GM12878 (cell line): Measurements from ENCODE around the gene CCDC12. TPM values are rescaled to one million over a fixed set of nuclear protein-coding genes. Genes with fewer than 3 reads are reported as not detected.

ENCODE experiments used
- BACH1 ChIP-seq: fragments of 450-650 bp; IDR thresholded peaks from 2 replicates; pipeline ENCODE4 v1.6.1; 2017; ENCODE audit warnings: mild to moderate bottlenecking, borderline replicate concordance
- CBFB ChIP-seq: IDR thresholded peaks from 2 replicates; pipeline ENCODE4 v1.6.1; 2016; ENCODE audit warnings: antibody characterized with exemption, low read depth
- CHD2 ChIP-seq: IDR thresholded peaks from 2 replicates; pipeline ENCODE4 v1.6.1; 2011; ENCODE audit warnings: low read depth, low read length, improper control_type of control experiment, borderline replicate concordance
- CREM ChIP-seq: IDR thresholded peaks from 2 replicates; pipeline ENCODE4 v1.6.1; 2014; ENCODE audit warnings: antibody characterized with exemption, low read depth
- FOXM1 ChIP-seq: IDR thresholded peaks from 2 replicates; pipeline ENCODE4 v1.6.1; 2012; ENCODE audit warnings: low read depth, mild to moderate bottlenecking, inconsistent platforms, low read length, moderate library complexity
- GABPA ChIP-seq: IDR thresholded peaks from 2 replicates; pipeline ENCODE4 v1.6.1; 2014; ENCODE audit warnings: antibody characterized with exemption, low read depth, mild to moderate bottlenecking, inconsistent platforms
- IRF4 ChIP-seq: IDR thresholded peaks from 2 replicates; pipeline ENCODE4 v1.6.1; 2011; ENCODE audit warnings: low read depth, low read length
- KAT2A ChIP-seq: conservative IDR thresholded peaks from 2 replicates; pipeline ENCODE4 v1.6.1; 2011; ENCODE audit warnings: low read depth, low read length; ENCODE audit not compliant: control insufficient read depth
- MAX ChIP-seq: IDR thresholded peaks from 2 replicates; pipeline ENCODE4 v1.6.1; 2012; ENCODE audit warnings: low read depth, low read length, improper control_type of control experiment
- MEF2A ChIP-seq: IDR thresholded peaks from 2 replicates; pipeline ENCODE4 v1.6.1; 2011; ENCODE audit warnings: low read depth, mild to moderate bottlenecking, low read length, moderate library complexity; ENCODE audit not compliant: insufficient read depth
- MEF2B ChIP-seq: fragments of 450-650 bp; IDR thresholded peaks from 2 replicates; pipeline ENCODE4 v1.6.1; 2018; ENCODE audit warnings: mild to moderate bottlenecking, moderate library complexity; ENCODE audit not compliant: partially characterized antibody, poor library complexity, severe bottlenecking
- MLLT1 ChIP-seq: fragments of 450-650 bp; IDR thresholded peaks from 2 replicates; pipeline ENCODE4 v1.6.1; 2016; ENCODE audit warnings: mild to moderate bottlenecking
- MTA2 ChIP-seq: fragments of 450-650 bp; IDR thresholded peaks from 2 replicates; pipeline ENCODE4 v1.6.1; 2016; ENCODE audit warnings: low read depth, mild to moderate bottlenecking, moderate library complexity
- NR2C1 ChIP-seq: fragments of 450-650 bp; IDR thresholded peaks from 2 replicates; pipeline ENCODE4 v1.6.1; 2017; ENCODE audit warnings: antibody characterized with exemption, mild to moderate bottlenecking, moderate library complexity
- NR2F1 ChIP-seq: fragments of 450-650 bp; conservative IDR thresholded peaks from 2 replicates; pipeline ENCODE4 v1.6.1; 2017; ENCODE audit warnings: mild to moderate bottlenecking
- POU2F2 ChIP-seq: IDR thresholded peaks from 3 replicates; pipeline ENCODE4 v1.6.1; 2011; ENCODE audit warnings: low read depth, mild to moderate bottlenecking, low read length, borderline replicate concordance
- RFX5 ChIP-seq: IDR thresholded peaks from 2 replicates; pipeline ENCODE4 v1.6.1; 2011; ENCODE audit warnings: low read depth, low read length, improper control_type of control experiment
- TBL1XR1 ChIP-seq: IDR thresholded peaks from 2 replicates; pipeline ENCODE4 v1.6.1; 2012; ENCODE audit warnings: low read depth, low read length, improper control_type of control experiment
- ZZZ3 ChIP-seq: IDR thresholded peaks from 2 replicates; pipeline ENCODE4 v1.6.1; 2011; ENCODE audit warnings: low read depth; ENCODE audit not compliant: control insufficient read depth, insufficient read length
- polyA plus RNA-seq, 11 experiments: library from polyadenylated mRNA; depleted of rRNA in 4 of 11; unstranded in 6 of 11; stranded (reverse) in 5 of 11; fragments of >200 nt; fragmentation: Nextera tagmentation in 4 of 11; fragmentation: Illumina TruSeq in 1 of 11; extraction: Ambion mirVana in 4 of 11; extraction: Trizol in 1 of 11; gene quantifications; 1 replicate in 1 of 11; 2 replicates in 10 of 11; pipeline versions ENCODE4 v1.2.1 to v1.2.3, GENCODE V29; 2011 to 2016; ENCODE audit warnings: inconsistent platforms in 2 of 11, missing spikeins in 2 of 11, low read depth in 1 of 11
- total RNA-seq, 4 experiments: library from RNA; depleted of rRNA in 3 of 4; stranded (reverse); fragments of >200 nt in 3 of 4; fragmentation: Illumina TruSeq in 1 of 4; extraction: Trizol in 1 of 4; gene quantifications; 2 replicates each; pipeline versions ENCODE4 v1.2.1 to v1.2.3, GENCODE V29; 2013 to 2021
- TF ChIP-seq, protein P1 (sequence below): IDR thresholded peaks from 2 replicates; pipeline ENCODE4 v1.6.1; 2012; ENCODE audit warnings: improper control_type of control experiment, low read depth, low read length; ENCODE audit not compliant: insufficient replicate concordance
- TF ChIP-seq, protein P2 (sequence below): fragments of 450-650 bp; IDR thresholded peaks from 2 replicates; pipeline ENCODE4 v1.6.1; 2017; ENCODE audit warnings: borderline replicate concordance
- TF ChIP-seq, protein P3 (sequence below): IDR thresholded peaks from 2 replicates; pipeline ENCODE4 v1.6.1; 2011; ENCODE audit warnings: low read depth, mild to moderate bottlenecking, low read length, moderate library complexity, borderline replicate concordance; ENCODE audit errors: extremely low read depth

Gene CCDC12
- total and polyA plus RNA-seq, 10 of the 15 experiments (the other 5 are each of a cell fraction or from before 2014, with no cell fraction given): 9.2 to 91.4 (median 61.3) TPM

DNA sequence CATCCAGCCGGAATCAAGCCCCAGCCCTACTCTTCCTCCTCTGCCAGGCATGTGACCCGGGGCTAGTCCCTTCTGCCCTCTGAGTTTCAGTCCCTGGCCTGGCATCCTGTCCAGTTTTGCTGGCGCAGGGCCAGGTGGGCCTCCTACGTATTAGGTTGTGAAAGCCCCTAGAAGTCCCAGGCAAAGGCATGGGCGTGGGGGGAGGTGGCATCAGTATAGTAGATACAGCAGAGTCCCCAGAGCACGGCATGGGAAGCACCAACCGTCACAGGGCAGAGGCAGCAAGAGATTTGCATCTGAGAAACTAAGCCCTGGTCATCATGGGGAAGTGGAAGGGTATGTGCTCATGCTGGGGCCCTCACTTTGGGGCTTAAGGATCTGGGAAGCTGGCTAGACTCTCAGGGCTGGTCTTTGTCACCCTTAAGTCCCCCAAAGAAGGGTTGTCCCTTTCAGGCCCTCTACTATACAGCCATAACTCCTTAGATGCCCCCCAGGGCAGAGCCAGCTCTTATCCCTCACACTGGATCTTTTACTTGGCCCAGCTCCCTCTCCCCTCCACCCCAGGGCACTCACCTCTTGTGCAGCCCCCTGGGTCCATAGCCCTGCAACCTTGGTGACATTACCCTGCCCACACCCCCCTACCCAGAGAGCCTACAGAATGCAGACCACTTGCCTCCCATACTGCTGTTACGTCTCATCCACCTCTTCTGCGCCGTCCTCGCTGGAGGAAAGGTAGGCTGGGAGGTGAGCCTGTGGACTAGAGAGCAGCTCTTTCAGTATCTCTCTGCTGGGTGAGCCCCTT, 14.2 kb upstream of the CCDC12 start (continued):
- peak; percentile 70 for TF ChIP-seq MEF2B
- TF ChIP-seq POU2F2: peak; percentile 89; the same call in 2 of the 3 replicates
- TF ChIP-seq KAT2A: no peak
- peak; percentile 64; the same call in 1 of the 2 replicates for TF ChIP-seq MTA2
- TF ChIP-seq NR2F1: peak; percentile 85
- no peak for TF ChIP-seq BACH1
- TF ChIP-seq RFX5: no peak
- TF ChIP-seq, protein P1, sequence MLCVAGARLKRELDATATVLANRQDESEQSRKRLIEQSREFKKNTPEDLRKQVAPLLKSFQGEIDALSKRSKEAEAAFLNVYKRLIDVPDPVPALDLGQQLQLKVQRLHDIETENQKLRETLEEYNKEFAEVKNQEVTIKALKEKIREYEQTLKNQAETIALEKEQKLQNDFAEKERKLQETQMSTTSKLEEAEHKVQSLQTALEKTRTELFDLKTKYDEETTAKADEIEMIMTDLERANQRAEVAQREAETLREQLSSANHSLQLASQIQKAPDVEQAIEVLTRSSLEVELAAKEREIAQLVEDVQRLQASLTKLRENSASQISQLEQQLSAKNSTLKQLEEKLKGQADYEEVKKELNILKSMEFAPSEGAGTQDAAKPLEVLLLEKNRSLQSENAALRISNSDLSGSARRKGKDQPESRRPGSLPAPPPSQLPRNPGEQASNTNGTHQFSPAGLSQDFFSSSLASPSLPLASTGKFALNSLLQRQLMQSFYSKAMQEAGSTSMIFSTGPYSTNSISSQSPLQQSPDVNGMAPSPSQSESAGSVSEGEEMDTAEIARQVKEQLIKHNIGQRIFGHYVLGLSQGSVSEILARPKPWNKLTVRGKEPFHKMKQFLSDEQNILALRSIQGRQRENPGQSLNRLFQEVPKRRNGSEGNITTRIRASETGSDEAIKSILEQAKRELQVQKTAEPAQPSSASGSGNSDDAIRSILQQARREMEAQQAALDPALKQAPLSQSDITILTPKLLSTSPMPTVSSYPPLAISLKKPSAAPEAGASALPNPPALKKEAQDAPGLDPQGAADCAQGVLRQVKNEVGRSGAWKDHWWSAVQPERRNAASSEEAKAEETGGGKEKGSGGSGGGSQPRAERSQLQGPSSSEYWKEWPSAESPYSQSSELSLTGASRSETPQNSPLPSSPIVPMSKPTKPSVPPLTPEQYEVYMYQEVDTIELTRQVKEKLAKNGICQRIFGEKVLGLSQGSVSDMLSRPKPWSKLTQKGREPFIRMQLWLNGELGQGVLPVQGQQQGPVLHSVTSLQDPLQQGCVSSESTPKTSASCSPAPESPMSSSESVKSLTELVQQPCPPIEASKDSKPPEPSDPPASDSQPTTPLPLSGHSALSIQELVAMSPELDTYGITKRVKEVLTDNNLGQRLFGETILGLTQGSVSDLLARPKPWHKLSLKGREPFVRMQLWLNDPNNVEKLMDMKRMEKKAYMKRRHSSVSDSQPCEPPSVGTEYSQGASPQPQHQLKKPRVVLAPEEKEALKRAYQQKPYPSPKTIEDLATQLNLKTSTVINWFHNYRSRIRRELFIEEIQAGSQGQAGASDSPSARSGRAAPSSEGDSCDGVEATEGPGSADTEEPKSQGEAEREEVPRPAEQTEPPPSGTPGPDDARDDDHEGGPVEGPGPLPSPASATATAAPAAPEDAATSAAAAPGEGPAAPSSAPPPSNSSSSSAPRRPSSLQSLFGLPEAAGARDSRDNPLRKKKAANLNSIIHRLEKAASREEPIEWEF: no peak
- no peak for TF ChIP-seq ZZZ3
- TF ChIP-seq, protein P2, sequence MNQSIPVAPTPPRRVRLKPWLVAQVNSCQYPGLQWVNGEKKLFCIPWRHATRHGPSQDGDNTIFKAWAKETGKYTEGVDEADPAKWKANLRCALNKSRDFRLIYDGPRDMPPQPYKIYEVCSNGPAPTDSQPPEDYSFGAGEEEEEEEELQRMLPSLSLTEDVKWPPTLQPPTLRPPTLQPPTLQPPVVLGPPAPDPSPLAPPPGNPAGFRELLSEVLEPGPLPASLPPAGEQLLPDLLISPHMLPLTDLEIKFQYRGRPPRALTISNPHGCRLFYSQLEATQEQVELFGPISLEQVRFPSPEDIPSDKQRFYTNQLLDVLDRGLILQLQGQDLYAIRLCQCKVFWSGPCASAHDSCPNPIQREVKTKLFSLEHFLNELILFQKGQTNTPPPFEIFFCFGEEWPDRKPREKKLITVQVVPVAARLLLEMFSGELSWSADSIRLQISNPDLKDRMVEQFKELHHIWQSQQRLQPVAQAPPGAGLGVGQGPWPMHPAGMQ: no peak
- TF ChIP-seq MAX: no peak
- TF ChIP-seq MEF2A: 0 out of 2 replicates have a peak, but pooled peaks have one; percentile 29
- peak; percentile 64; the same call in 1 of the 2 replicates for TF ChIP-seq CREM
- no peak for TF ChIP-seq MLLT1
- TF ChIP-seq CHD2: peak; percentile 26; the same call in 1 of the 2 replicates
- TF ChIP-seq, protein P3, sequence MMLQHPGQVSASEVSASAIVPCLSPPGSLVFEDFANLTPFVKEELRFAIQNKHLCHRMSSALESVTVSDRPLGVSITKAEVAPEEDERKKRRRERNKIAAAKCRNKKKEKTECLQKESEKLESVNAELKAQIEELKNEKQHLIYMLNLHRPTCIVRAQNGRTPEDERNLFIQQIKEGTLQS: no peak
- TF ChIP-seq GABPA: no peak
- TF ChIP-seq NR2C1: 0 out of 2 replicates have a peak, but pooled peaks have one; percentile 3
- TF ChIP-seq IRF4: no peak
- no peak for TF ChIP-seq CBFB
- peak; percentile 24; the same call in 1 of the 2 replicates for TF ChIP-seq FOXM1
- TF ChIP-seq TBL1XR1: no peak
